Fibroblast of lung (primary cell): ENCODE measurements around the gene TCF23.

Source experiments
- EZH2 ChIP-seq: IDR thresholded peaks from 2 replicates; pipeline ENCODE4 v1.5.1; 2012; ENCODE audit warnings: low read length, control low read depth, mild to moderate bottlenecking; ENCODE audit errors: missing control alignments
- TF ChIP-seq, protein P1 (sequence below), 2 donors: IDR thresholded peaks in 1 of 2; conservative IDR thresholded peaks in 1 of 2; 1 replicate in 1 of 2; 2 replicates in 1 of 2; pipeline ENCODE4 v1.5.1; 2011 to 2012; ENCODE audit warnings: low read length in 2 of 2, control low read depth in 1 of 2, inconsistent platforms in 1 of 2, low read depth in 1 of 2, mild to moderate bottlenecking in 1 of 2

DNA sequence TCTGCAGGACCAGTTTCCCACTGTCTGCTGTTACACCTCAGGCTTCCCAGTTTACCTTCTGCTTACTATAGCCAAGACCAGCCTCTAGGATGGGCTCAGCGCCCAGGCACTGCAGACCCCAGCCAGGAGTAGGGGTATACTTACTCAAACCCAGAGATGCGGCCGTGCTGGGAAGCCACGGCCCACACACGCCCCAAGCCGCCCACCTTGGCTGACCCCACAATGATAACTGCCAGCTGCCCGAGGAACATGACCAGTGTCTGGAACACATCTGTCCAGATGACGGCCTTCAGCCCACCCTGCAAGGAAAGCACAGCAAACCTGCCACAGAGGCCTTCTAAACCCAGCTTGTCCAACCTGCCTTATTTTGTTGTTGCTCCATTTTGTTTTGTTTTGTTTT is 56.4 kb downstream of the TCF23 start:
- TF ChIP-seq, protein P1, sequence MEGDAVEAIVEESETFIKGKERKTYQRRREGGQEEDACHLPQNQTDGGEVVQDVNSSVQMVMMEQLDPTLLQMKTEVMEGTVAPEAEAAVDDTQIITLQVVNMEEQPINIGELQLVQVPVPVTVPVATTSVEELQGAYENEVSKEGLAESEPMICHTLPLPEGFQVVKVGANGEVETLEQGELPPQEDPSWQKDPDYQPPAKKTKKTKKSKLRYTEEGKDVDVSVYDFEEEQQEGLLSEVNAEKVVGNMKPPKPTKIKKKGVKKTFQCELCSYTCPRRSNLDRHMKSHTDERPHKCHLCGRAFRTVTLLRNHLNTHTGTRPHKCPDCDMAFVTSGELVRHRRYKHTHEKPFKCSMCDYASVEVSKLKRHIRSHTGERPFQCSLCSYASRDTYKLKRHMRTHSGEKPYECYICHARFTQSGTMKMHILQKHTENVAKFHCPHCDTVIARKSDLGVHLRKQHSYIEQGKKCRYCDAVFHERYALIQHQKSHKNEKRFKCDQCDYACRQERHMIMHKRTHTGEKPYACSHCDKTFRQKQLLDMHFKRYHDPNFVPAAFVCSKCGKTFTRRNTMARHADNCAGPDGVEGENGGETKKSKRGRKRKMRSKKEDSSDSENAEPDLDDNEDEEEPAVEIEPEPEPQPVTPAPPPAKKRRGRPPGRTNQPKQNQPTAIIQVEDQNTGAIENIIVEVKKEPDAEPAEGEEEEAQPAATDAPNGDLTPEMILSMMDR (conservative IDR thresholded peaks at IDR 0.05 in 1 of 2, IDR thresholded peaks at IDR 0.05 in 1 of 2; ENCODE audit: low read depth in 1 of 2, low read length in 2 of 2): no peak
- no peak for TF ChIP-seq EZH2
